Peyer's patch (tissue), 4 donors: ENCODE measurements around the gene FLVCR2. TPM values are rescaled to one million over a fixed set of nuclear protein-coding genes. Genes with fewer than 3 reads are reported as not detected.
A peak's percentile ranks its signal among the peaks of the same experiment; 100 is the strongest.
"Not testable (repeated sequence)": the region's sequence is repeated elsewhere in the genome, so short reads cannot be mapped to it uniquely, and the experiment has no call there.

ENCODE experiments used
- DNase-seq, 3 donors: peaks; one replicate each; pipeline ENCODE4 v3.0.0-alpha.2; 2017 to 2019
- H3K27ac ChIP-seq, 4 donors: fragments of 200-600 bp; sonication (generic); one replicate each; pipeline ENCODE4 v1.5.1; 2016 to 2019
- H3K27me3 ChIP-seq, 2 donors: fragments of 200-600 bp; sonication (generic); one replicate each; pipeline ENCODE4 v1.5.1; 2019
- H3K36me3 ChIP-seq, 3 donors: fragments of 200-600 bp; sonication (generic); one replicate each; pipeline ENCODE4 v1.5.1; 2016 to 2019
- H3K4me1 ChIP-seq, 4 donors: fragments of 200-600 bp; sonication (generic); one replicate each; pipeline ENCODE4 v1.5.1; 2016 to 2019
- H3K4me3 ChIP-seq, 4 donors: fragments of 200-600 bp; sonication (generic); 1 replicate in 3 of 4; 2 replicates in 1 of 4; pipeline ENCODE4 v1.5.1; 2016 to 2019; ENCODE audit warnings: mild to moderate bottlenecking in 1 of 4
- H3K9me3 ChIP-seq, 4 donors: fragments of 200-600 bp; sonication (generic); one replicate each; pipeline ENCODE4 v1.5.1; 2016 to 2019; ENCODE audit warnings: mild to moderate bottlenecking in 1 of 4
- POLR2A ChIP-seq, 2 donors: fragments of 450-650 bp; IDR thresholded peaks; one replicate each; pipeline ENCODE4 v1.5.1; 2017; ENCODE audit warnings: antibody characterized with exemption in 2 of 2, mild to moderate bottlenecking in 2 of 2, moderate library complexity in 2 of 2
- total RNA-seq, 4 donors: library from RNA; depleted of rRNA; stranded (reverse); fragments of >200 nt; gene quantifications; one replicate each; pipeline ENCODE4 v1.1.0, GENCODE V29; 2016
- TF ChIP-seq, protein P1 (sequence below), 6 experiments: fragments of 450-650 bp in 4 of 6; fragments of 200-600 bp in 2 of 6; sonication (generic) in 1 of 6; IDR thresholded peaks; one replicate each; pipeline ENCODE4 v1.5.1; 2017 to 2019; ENCODE audit warnings: antibody characterized with exemption in 6 of 6, mild to moderate bottlenecking in 3 of 6, moderate library complexity in 1 of 6

Gene FLVCR2
- total RNA-seq, 4 donors from 2014 or later = 14.9 to 130 (median 98.8) TPM

DNA sequence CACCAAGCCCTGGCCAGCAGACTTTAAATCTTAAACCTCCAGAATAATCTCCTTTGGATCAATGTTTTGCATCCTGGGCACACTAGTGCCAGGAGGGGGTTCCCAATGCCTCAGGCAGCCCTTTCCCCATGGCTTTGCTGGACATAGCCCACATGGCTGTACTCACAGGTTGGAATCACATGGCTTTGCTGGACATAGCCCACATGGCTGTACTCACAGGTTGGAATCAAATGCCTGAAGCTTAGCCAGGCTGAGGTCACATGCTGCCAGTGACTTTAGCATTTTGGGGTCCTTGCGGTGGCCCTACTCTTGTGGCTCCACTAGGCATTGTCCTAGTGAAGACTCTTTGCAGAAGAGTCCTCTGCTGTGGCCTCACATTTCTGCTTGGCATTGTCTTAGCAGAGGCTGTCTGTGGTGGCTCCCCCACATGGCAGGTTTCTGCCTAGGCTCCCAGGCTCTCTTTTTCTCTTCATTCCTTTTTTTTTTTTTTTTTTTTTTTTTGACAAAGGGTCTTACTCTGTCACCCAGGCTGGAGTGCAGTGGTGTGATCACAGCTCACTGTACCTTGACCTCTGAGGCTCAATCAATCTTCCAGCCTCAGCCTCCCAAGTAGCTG lies 13.0 kb downstream of the FLVCR2 start:
- DNase-seq = no peak
- Histone ChIP-seq H3K9me3 (no peaks in the 10 kb centered on the region), H3K27ac (no peak overlapping the region), H3K4me1 (no peaks in the 10 kb centered on the region), H3K27me3 (no peaks in the 10 kb centered on the region), H3K36me3 (peaks cover 0 to 3% (median 0%) of the 10 kb centered on the region in 3 donors), H3K4me3 (no peak overlapping the region)
- TF ChIP-seq, protein P1, sequence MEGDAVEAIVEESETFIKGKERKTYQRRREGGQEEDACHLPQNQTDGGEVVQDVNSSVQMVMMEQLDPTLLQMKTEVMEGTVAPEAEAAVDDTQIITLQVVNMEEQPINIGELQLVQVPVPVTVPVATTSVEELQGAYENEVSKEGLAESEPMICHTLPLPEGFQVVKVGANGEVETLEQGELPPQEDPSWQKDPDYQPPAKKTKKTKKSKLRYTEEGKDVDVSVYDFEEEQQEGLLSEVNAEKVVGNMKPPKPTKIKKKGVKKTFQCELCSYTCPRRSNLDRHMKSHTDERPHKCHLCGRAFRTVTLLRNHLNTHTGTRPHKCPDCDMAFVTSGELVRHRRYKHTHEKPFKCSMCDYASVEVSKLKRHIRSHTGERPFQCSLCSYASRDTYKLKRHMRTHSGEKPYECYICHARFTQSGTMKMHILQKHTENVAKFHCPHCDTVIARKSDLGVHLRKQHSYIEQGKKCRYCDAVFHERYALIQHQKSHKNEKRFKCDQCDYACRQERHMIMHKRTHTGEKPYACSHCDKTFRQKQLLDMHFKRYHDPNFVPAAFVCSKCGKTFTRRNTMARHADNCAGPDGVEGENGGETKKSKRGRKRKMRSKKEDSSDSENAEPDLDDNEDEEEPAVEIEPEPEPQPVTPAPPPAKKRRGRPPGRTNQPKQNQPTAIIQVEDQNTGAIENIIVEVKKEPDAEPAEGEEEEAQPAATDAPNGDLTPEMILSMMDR (IDR thresholded peaks at IDR 0.05) = no peak
- TF ChIP-seq POLR2A (IDR thresholded peaks at IDR 0.05) = no peak

DNA sequence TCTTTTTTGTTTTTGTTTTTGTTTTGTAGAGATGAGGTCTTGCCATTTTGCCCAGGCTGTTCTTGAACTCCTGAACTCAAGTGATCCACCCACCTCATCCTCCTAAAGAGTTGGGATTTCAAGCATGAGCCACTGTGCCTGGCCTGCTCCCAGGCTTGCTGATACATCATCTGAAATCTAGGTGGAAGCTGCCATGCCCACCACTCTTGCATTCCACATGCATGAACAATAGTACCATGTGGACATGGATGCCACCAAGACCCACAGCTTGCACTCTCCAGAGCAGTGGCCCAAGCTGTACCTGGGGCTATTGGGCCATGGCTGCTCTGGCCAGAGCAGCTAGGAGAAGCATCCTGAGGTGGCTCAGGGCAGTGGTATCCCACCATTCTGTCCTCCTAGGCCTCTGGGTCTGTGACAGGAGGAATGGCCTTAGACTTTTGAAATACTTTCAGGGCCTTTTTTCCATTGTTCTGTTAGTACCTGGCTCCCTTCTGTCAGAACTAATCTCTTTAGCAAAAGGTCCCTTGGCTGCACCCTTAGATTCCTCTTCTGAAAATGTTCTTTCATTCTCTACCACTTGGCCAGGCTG lies 13.7 kb downstream of the FLVCR2 start:
- TF ChIP-seq, protein P1 (IDR thresholded peaks at IDR 0.05) = no peak
- no peak for TF ChIP-seq POLR2A (IDR thresholded peaks at IDR 0.05)
- no peak overlapping the region for H3K4me3 ChIP-seq
- H3K36me3 ChIP-seq = peaks cover 0 to 3% (median 0%) of the 10 kb centered on the region in 3 donors
- H3K9me3 ChIP-seq = no peaks in the 10 kb centered on the region
- no peaks in the 10 kb centered on the region for H3K27me3 ChIP-seq
- H3K27ac ChIP-seq = no peak overlapping the region
- no peaks in the 10 kb centered on the region for H3K4me1 ChIP-seq
- DNase-seq = no peak

DNA sequence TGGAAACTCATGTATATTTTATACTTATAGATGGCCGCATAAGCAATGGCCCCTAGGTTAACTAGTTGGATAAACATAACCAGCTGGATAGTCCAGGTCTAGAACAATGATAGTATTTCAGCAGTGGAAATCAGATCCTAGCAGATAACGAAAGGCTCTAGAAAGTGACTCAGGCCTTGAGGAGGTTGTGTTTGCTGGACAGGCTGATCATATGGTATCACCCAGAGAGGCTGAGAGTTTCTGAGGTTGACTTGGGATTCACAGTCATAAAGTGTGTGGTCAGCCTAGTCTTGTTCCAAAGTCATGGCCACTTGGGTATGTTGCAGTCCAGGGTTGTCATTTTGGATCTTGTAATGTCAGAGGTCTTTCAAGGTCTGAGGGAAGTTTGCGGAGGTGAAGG lies 16.8 kb downstream of the FLVCR2 start:
- no peaks in the 10 kb centered on the region for H3K36me3 ChIP-seq
- TF ChIP-seq POLR2A (IDR thresholded peaks at IDR 0.05) = no peak
- TF ChIP-seq, protein P1 (IDR thresholded peaks at IDR 0.05) = no peak
- H3K4me3 ChIP-seq = no peak overlapping the region
- H3K9me3 ChIP-seq = no peaks in the 10 kb centered on the region
- DNase-seq = no peak
- H3K27ac ChIP-seq = no peak overlapping the region
- no peaks in the 10 kb centered on the region for H3K27me3 ChIP-seq
- H3K4me1 ChIP-seq = no peaks in the 10 kb centered on the region

DNA sequence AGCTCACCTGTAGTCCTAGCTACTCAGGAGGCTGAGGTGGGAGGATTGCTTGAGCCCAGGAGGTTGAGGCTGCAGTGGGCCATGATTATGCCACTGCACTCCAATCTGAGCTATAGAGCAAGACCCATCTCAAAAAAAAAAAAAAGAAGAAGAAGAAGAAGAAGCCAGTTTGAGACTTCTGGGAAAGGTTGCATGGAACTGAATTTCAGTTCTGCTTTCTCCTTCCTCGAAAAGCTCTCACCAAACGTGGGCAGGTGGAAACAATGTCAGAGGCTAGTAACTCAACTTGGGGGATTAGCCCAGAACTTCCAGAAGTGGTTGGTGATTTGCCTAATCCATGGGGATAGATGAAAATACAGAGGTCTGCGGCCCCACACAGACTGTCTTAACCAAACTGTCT lies 18.7 kb downstream of the FLVCR2 start:
- TF ChIP-seq, protein P1 (IDR thresholded peaks at IDR 0.05) = no peak
- no peak for TF ChIP-seq POLR2A (IDR thresholded peaks at IDR 0.05)
- H3K9me3 ChIP-seq = no peaks in the 10 kb centered on the region
- H3K4me1 ChIP-seq = peaks cover 0 to 4% (median 0%) of the 10 kb centered on the region in 4 donors
- no peak overlapping the region for H3K4me3 ChIP-seq
- H3K36me3 ChIP-seq = no peaks in the 10 kb centered on the region
- H3K27me3 ChIP-seq = no peaks in the 10 kb centered on the region
- no peak for DNase-seq
- H3K27ac ChIP-seq = no peak overlapping the region

DNA sequence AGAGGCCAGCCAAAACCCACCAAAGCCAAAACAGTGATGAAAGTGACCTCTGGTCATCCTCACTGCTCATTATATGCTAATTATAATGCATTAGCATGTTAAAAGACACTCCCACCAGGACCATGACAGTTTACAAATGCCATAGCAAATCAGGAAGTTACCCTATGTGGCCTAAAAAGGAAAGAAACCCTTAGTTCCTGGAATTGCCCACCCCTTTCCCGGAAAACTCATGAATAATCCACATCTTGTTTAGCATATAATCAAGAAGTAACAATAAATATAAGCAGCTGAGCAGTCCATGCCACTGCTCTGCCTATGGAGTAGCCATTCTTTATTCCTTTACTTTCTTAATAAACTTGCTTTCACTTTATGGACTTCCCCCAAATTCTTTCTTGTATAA lies 21.7 kb downstream of the FLVCR2 start:
- H3K4me3 ChIP-seq, DNase-seq, H3K4me1 ChIP-seq, H3K36me3 ChIP-seq, H3K27ac ChIP-seq, H3K27me3 ChIP-seq, H3K9me3 ChIP-seq: not testable (repeated sequence)

DNA sequence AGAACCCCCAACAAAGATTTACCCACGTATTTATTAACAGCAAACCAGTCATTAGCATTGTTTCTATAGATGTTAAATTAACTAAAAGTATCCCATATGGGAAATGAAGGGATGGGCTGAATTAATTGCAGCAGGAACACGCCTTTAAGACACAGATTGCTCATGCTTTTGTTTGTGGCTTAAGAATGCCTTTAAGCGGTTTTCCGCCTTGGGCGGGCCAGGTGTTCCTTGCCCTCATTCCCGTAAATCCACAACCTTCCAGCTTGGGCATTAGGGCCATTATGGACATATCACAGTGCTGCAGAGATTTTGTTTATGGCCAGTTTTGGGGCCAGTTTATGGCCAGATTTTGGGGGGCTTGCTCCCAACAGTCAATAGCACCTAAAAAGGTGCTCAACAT lies 22.6 kb downstream of the FLVCR2 start:
- H3K4me1 ChIP-seq, DNase-seq, H3K9me3 ChIP-seq, H3K27me3 ChIP-seq, H3K4me3 ChIP-seq, H3K27ac ChIP-seq, H3K36me3 ChIP-seq: not testable (repeated sequence)

DNA sequence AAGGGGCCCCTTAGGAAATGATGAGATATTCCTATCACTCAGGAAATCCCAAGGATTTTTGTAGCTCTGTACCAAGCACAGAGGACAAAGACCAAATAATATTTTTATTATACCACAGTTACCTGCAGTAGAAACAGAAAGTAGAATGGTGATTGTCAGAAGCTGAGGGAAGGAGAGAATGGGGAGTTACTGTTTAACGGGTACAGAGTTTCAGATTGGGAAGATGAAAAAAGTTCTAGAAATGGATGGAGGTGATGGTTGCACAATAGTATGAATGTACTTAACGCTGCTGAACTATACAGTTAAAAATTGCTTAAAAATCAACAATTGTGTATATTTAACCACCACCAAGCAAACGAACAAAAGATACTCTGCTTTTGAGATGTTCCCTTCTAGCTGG lies 24.1 kb downstream of the FLVCR2 start:
- Histone ChIP-seq H3K4me3 (no peak overlapping the region), H3K36me3 (no peaks in the 10 kb centered on the region), H3K27ac (peak overlapping the region in 1 of 4 donors; percentile 33), H3K4me1 (peaks cover 0 to 6% (median 0%) of the 10 kb centered on the region in 4 donors), H3K9me3 (no peaks in the 10 kb centered on the region), H3K27me3 (no peaks in the 10 kb centered on the region)
- TF ChIP-seq POLR2A (IDR thresholded peaks at IDR 0.05) = no peak
- TF ChIP-seq, protein P1 (IDR thresholded peaks at IDR 0.05) = no peak
- DNase-seq = no peak
